Stimulated activated CD8-positive, alpha-beta memory T cell treated with anti-CD3 and anti-CD28 coated beads, Interleukin-7, amount 100 ng/mL, for 24 hours (primary cell): ENCODE data around the gene DTD1.
A peak's percentile ranks its signal among the peaks of the same experiment; 100 is the strongest.

Experiments used
- DNase-seq: peaks from one replicate; pipeline ENCODE4 v3.0.0-alpha.2; 2020; ENCODE audit warnings: low read depth

DTD1 gene

DNA sequence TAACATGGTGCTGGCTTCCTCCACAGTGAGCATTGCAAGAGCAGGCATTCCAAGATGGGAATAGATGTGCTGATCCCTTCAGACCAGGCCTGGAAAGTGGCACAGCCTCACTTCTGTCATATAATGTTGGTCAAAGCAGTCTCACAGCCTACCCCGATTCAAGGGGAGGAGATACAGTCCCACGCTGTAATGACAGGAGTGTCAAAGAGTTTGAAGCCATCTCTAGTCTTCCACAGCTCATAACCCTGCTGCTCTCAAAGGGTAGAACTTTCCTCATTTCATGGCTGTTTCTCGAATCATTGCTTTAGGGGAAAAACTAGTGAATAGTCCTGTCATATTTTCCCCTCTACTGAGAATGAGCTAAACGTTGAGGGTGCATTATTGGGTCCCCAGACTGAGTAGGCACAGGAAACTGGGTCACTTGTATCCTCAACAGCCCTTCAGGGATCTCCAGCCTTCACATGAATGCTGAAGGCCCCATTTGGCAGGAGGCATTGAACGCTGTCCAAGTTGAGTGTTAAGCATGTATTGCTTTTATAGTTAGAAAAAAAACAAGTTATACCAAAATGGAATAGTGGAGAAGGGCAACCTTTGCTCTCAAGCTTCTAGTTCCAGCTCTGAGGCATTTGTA is 27.3 kb downstream of the DTD1 start:
- DNase-seq = no peak

DNA sequence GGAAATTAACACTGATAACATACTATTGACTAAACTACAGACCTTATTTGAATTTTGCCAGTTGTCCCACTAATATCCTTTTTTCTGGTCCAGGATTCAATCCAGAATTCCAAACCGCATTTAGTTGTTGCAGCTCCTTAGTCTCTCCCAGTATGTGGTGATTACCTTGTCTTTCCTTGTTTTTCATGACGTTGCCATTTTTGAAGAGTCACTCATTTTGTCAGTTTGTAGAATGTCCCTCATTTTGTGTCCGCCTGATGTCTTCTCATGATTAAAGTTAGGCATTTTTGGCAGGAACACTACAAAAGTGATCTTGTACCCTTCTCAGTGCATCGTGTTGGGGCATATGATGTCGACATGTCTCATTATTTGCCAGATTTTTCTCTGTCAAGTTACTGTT is 33.1 kb downstream of the DTD1 start:
- no peak for DNase-seq

DNA sequence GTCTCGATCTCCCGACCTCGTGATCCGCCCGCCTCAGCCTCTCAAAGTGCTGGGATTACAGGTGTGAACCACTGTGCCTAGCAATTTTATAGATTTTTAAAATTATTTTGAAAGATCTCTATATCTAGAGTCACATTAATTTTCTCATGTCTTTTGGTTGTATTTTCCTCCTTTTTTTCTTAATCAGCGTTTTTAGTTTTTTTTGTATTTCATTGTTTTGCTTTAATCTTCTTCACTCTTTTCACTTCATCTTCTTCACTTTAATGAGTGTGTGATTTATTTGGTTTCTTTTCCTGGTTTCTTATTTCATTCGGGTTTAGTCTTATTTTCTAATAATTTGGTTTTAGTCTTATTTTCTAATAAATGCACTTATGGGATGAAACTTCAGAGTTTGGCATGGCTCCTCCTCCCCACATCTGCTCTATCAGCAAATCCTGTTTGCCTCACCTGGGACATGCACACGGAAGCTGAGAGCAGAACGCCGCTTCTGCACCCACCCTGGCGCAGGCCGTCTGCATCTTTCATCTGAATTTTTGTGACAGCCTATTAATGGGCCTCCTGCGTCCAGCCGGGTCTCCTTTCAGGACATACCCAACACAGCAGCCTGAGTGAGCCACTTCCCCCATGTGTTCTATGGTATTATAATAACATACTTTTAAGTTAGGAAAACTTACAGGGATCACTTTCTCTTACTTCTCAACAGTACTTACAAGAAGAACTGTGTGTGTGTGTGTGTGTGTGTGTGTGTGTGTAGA is 35.5 kb downstream of the DTD1 start:
- DNase-seq = no peak

DNA sequence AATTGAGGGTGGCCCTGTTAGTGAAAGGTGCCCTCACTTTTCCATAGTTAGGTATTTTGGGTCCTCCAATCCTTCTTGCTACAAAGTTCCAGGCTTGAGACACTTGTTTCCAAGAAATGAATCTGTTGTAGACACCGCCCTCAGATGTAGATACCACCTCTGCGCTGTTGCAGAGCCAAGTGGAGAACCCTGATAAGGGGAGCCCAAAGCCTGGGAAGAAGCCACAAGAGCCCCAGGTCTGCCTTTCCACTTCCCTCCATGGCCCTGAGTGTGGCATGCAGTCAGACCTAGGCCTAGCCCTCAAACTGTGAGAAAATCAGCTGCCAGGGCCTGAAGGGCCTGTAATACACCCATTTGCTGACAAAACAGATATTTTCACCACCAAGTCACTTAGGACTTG is 37.1 kb downstream of the DTD1 start:
- no peak for DNase-seq

DNA sequence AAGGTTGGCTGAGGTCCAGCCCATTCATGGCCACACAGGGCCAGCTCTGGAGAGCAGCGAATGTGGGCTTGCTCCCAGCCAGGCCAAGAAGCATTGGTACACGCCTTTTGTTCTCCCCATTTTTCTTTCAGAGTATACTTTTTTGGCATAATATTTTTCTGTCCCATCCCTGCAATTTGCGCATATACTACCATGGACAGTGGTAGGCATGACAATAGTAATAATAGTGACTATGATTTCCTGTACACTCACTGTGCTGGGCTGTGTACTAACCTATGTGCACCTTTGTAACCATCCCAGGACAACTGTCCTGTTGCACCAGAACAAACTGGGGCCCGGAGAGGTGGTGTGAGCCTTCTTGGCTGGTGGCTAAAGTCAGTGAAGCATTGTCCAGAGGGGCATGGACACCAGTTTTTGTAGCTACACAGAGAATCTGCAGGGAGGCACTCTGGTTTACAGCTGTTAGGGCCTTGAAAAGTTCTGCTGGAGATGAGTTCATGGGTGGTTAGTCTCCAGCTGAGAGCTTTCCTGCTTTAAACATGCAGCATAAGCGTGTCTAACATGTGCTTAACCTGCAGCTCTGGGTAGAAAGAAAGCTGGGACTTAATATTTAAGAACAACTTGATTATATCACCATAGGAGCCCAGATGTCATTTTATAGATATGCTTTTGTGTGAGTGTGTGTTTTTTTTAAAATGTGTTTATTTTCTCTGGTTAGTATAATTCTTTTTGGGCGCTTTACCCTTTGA is 38.2 kb downstream of the DTD1 start:
- no peak for DNase-seq

DNA sequence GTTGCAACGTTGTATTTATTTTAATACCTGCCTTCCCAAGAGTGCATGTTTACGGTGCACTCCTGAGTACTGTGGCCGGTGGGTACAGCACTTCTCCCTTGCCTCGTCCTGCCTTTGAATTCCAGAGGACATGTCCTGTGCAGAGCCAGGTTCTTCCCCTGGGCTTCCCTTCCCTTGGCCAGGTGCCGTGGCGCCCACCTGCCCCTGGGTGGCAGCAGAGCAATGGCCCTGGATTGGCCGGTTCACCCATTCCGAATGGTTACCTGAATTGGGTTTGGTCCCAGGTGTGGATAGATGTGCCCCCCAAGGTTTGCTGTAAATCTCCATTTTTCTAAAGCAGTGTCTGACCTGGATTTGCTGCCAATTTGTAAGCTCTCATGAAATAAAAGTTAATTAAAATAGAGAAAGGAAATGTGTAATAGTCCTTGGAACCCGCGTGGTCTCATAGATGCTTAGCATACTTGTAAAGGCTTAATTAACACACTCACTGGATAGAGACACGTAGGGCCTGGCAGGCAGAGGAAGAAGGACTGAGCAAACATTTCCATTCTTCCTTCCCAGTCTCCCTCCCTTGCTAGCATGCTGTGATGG is 40.6 kb downstream of the DTD1 start:
- no peak for DNase-seq

DNA sequence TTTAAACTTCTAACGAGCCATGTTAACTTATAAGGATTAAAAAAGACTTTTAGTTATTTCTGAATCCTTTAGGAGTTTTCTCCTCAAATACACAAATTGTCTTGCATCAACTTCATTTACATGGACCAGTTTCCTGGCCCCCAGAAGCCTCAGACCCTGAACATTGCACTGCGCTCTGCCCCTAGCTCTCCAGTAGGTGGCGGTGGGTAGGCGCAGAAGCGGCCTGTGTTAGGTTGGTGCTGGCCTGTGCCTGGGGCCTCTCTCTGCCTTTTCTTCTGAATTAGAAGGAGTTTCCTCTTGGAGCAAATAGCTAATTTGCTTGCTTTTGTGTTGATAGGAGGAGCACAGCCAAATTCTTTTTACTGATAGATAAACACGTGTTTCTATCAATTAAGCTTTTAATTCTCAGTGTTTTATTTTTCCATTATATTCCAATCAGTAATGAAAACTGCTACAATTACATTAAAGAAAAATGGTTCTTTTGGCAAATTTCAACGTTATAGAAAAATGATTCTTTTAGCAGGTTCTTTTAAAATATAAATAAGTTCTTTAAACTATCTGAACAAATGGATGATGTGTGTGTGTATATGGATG is 44.4 kb downstream of the DTD1 start:
- peak; percentile 20 for DNase-seq

DNA sequence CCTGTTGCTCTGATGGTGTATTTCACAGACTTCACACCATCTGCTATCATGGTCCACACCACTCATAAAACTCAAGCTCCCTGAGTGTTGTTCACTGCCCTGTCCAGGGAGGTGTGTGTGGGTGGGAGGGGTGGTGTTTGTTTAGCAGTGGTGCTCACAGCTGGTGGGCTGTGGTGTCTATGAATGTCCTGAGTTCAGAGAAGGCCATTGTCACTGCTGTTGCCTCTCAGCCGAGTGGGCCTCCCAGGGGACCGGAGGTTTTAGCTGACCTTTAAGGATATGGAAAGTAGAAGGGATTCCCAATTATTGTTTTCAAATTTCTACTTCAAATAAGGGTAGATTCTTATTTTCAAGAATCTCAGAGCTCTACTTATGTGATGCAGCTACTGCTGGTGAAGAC is 45.6 kb downstream of the DTD1 start:
- no peak for DNase-seq

DNA sequence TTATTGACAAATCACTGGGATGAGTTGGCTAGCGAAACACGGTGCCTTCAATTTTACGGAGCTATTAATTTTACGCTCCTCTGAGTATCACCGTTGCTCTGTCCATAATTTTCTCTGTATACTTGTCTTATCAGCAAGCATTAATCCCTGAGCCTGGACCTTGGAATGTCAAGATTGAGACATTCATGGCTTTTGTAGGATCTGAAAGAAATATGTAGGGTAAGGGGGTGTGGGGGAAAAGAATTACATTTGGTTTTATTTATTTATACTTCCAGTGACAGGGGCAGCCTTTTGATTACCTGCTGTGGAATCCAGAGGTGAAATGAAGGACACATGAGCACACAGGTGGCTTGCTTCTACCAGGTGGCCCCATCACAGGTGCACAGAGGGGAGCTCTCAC is 46.6 kb downstream of the DTD1 start:
- no peak for DNase-seq

DNA sequence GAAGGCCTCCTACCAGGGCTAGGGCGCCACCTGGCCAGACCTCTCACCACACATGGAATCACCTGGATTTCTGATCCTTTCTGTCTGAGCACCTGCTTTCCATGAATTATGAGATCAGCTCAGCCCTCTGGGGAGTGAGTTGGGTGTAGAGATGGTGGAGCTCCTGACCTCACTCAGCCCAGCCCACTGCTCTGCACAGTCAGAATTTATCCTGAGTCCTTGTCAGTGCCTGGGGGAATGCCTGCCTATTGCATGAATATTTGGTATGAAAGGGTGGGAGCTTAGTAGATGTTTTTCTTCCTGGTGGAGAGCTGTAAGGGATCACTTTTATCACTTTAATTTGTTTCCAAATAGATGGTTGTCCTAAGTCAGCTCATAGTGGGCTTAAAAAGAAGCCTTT is 47.5 kb downstream of the DTD1 start:
- no peak for DNase-seq

DNA sequence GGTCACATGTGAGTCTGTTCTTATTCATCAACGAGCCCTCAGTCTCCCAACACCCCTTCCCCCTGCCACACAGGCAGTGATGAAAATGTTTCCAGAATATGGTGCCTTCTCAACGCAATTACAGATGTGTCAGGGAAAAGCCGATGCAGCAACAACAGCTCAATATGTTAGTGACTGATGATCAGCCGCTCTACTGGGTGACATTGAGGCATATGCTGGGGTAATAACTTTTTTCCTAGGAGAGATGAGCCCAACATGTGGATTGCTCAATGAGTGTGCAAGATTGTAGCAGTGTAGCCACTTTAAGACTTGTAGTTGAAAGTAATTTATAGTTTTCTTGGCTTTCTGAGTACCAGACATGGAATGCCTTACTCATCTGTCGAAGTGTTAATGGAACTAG is 49.4 kb downstream of the DTD1 start:
- DNase-seq = no peak

DNA sequence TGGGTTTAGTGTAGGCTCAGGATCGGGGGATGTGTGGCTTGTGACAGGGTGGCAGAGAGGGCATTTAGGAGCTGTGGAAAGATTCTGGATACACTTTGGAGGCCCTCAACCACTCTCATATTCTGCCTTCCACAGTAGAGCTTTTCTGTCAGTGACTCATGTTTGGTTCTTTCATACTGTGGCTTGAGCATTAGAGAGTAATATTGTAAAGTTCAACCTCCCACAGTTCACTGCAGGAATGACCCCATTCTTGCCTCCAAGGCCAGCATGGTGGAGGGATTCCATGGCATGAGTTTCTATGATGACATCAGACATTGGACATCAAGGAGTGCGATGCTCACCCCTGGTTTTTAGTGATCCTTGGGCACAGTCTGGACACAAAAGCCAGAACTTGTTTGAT is 50.9 kb downstream of the DTD1 start:
- DNase-seq = no peak

DNA sequence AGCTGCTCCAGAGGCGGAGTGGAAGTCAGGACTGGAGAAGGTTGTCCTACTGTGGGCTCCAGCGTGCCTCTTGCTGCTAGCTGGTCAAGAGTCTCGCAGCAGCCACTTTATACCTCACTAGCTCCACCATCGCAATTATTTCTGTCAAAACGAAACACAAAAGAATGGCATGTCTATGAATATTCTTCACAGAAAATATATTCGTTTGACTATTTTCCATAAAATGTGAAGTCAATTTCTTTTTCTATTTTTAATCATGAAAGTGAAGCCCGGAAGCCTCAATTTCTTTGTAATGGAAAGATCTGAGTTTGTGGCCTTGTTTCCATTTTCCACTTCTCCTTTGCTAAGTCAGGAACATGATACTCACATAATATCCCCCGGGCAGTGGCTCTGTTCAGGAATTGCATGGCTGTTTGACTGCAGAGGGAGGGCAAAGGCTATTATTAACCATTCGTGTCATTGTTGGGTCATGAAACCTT is 51.7 kb downstream of the DTD1 start:
- DNase-seq = no peak

DNA sequence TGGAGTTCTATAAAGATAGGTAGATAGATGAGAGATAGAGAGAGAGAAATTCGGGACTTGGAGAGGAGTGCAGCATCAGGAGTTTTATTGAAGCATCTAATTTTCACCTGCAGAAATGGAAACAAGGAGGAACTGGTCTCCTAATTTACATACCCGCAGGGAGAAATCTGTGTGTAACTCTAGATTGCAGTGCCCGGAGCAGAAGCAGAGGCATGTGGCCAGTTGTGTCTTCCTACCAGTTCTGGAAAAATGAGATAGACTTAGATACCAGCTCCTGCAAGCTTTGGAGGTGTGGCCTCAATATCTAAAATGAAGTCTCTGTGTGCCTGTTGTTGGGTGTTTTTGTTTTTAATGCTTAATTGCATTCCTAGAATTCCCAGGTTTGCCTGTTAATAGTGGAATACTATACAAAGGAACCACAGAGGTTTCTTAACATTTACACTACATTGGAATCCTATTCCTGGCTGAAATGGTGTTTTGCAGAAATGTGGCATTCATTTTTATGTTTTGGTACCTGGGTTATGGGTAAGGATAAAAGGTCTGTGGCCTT is 57.4 kb downstream of the DTD1 start:
- DNase-seq = no peak

DNA sequence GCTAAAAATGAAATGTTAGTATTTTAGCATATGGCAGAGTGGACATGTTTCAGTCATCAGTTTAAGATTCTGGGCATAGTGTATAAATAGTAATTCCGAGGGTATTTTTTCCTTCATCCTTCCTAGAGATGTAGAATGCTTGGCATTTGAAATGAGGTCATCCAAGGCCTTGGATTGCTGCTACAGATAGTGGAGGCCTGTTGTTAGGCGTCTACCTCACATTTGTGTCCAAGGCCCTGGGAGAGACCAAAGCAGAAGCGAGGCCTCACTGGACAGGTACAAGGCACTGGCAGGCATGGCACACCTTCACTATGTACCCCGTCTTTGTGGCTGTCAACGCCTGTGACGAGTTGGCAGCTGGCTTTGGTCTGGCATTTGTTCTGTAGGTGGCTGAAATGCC is 58.0 kb downstream of the DTD1 start:
- no peak for DNase-seq

DNA sequence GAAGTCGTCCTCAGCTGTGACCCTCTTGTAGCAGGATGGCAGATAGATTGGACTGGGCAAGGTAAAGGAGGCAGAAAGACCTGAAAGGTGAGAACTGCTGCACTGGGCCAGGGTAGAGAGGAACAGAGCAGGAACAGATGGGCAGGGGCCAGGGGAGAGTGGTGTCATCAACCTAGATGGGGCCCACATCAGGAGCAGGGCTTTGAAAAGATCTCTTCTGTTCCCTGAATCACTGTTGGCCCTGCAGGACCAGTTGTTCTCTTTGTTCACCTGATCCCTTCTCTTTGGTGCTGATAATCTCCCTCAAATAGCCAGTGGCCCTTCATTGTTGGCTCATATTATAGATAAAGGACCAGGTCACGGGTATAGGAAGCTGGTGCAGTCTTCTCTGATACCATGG is 59.9 kb downstream of the DTD1 start:
- no peak for DNase-seq

DNA sequence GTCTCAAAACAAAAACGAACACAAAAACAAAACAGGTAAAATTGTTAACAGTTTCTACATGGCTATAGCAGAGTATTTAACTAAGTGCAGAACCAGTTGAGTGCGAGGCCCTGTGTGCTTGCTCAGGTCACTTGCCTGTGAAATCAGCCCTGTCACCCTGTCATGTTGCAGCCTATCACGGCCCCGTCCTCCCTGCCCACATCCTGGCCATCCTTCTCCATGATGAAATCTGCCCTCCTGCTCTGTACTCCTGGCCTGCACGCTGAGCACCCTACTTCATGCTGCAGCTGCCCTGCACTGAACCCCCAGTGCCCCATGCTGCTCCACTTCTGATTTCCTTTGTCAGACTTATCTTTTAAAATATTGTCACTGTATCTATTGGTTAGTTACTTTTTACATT is 62.4 kb downstream of the DTD1 start:
- no peak for DNase-seq

DNA sequence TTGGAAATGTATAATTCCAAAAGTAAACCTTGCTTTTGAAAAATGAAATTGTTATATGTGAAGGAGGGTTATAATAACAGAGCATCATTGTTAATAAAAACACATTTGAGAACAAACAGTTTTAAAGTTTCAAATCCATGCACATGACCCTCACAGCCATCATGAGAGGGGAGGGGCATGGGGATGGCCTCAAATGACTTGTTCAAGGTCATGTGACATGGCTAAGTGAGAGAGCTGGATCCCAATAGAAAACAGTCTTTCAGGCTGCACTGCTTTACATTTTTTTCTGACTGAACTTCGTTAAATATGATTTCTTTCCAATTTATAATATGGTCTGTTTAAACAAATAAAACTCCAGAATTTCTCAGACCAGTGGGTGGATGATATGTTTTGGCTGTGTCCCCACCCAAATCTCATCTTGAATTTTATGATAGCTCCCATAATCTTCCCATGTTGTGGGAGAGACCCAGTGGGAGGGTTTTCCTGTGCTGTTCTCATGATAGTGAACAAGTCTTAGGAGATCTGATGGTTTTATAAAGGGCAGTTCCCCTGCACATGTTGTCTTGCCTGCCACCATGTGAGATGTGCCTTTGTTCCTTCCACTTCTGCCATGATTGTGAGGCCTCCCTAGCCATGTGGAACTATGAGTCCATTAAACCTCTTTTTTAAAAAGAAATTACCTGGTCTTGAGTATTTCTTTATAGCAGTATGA is 66.0 kb downstream of the DTD1 start:
- DNase-seq = no peak

DNA sequence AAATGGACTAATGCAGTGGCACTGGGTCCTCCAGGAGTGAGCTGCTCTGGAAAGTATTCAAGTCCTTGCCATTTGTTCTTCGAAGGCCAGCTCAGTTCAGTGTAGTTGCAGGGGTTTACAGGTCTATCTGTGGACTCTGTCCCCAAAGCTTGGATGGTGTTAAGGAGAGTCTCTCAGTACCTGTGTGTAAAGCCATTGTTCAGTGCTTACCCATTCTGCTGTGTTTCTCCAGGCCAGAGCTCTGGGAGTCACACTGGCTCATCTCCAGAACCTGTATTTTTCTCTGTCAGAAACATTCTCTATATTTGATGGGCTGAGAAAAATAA is 66.6 kb downstream of the DTD1 start:
- DNase-seq = no peak

DNA sequence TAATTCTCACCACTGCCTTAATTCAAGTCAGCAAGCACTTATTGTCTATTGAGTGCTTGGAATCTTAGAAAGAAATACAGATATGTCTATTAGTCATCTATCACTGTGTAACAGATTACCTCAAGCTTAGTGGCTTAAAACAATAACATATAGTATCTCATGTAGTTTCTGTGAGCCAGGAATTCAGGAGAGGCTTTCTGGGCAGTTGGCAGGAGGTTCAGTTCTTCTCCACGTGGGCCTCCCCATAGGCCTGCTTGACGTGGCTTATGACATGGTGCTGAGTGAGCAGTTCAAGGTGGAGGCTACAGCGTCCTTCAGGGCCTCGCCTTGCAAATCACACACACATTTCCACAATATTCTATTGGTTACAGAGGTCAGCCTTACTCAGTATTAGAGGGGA is 69.7 kb downstream of the DTD1 start:
- no peak for DNase-seq

DNA sequence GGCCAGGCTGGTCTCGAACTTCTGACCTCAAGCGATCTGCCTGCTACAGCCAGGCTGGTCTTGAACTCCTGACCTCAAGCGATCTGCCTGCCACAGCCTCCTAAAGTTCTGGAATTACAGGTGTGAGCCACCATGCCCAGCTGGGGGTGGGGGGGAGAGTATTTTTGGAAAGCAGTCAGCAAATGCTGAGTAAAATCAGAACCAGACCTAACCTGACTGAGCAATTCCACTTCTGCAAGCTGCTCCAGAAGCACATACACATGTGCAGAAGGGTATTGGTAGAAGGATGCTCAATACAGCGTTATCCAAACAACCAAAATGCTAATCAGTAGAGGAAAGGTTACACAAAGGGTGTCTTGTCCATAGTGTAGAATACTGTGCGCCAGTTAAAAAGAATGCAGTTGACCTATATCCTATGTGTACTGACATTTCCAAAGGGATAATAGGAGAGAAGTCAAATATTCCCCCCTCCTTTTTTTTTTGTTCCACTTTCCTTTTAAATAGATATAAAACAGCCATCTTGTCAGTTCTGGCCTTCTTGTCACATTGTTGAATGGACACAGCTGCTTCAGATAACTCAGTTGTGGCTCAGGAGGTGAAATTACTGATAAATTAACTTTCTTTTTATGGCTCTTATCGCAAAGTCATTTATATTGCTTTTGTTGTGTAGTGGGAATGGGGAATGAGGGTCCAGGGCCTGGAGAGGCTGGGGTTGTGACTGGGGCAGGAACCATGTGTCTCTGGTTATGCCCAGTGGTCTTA is 74.6 kb downstream of the DTD1 start:
- DNase-seq = no peak
